ENCODE results near the gene PLEKHG4B. TPM values are rescaled to one million over a fixed set of nuclear protein-coding genes. Genes with fewer than 3 reads are reported as not detected.

PLEKHG4B gene
- total and polyA plus RNA-seq, 2 donors from 2014 or later, result 0.13 to 0.37 TPM

DNA sequence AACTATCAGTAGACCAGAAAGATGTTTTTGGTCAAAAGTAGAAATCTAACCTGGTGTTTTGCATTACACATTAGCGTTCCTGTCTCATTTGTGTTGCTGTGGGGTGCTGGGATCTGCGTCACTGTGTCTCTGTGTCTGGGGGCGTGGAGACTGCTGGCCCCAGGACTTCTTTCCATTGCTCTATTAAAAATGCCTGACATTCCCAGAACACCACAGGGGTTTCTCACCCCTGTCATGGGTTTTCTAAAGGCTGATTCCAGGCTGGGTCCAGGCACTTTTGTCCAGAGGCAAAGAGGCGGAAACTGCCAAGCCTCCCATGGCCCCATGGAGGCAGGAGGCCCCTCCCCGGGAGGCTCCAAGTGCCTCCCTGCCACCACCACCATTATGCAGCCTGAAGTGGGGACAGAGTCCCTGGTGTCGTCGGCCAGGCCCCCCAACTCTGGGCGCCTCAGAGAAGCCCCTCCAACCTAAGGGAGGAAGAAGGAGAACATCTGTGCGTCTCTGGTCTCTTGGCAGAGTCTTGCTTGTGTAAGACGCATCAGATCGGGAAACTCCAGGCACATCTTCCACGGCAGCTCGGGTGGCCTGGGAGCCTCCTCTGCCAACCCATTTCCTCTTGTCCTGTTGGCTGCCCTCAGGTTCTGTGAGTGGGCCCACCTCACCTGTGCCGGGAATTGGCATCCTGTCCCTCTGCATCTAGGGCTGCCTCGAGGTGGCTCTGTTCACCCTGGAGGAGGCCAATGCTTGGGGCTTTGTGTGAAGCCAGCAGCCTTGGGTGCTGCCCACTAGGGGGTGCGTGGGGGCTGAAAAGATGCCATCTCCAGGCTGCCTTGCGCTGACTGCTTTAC, 13.8 kb upstream of the PLEKHG4B start:
- H3K9me3 ChIP-seq (ENCODE audit: control insufficient read depth in 2 of 3, insufficient read depth in 1 of 3, low read length in 3 of 3), result no peaks in the 10 kb centered on the region
- no peak for TF ChIP-seq CTCF (IDR thresholded peaks at IDR 0.05; ENCODE audit: borderline replicate concordance, extremely low read depth, insufficient read depth)
- no peaks in the 10 kb centered on the region for H3K4me1 ChIP-seq (ENCODE audit: control insufficient read depth in 2 of 3, insufficient read depth in 2 of 3, low read depth in 1 of 3, low read length in 3 of 3)
- intact Hi-C loops (cut with DNase I), result no loop called here
- DNase-seq (peak in 4 of 5 donors; percentile 20 to 63 (median 53)), FAIRE-seq (no peak)
- no peaks in the 10 kb centered on the region for H3K27me3 ChIP-seq (ENCODE audit: control insufficient read depth, insufficient read depth, low read length)
- H3K9ac ChIP-seq (ENCODE audit: low read length in 3 of 3), result no peak overlapping the region
- no peak overlapping the region for H3K27ac ChIP-seq (ENCODE audit: low read depth in 2 of 2, low read length in 2 of 2)
- H3K4me3 ChIP-seq (ENCODE audit: low read length in 3 of 3), result no peak overlapping the region
- H3K36me3 ChIP-seq (ENCODE audit: control insufficient read depth in 2 of 3, insufficient read depth in 3 of 3, low read length in 3 of 3), result no peaks in the 10 kb centered on the region

DNA sequence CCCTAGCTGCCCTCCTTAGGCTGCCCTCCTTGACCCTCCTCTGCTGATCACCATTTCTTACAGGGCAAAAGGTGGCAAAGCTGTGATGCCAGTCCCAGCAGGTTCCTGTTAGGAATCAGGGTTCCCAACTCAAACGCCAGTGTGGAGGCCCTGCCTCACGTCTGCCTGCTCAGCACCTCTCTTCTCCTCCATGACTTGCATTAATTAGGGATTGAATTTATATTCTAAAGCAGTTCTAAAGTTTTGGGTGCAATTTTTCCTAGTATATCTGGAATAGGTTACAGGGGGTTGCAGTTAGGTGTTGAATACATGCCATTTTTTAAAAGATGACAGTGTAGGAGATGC, 13.2 kb upstream of the PLEKHG4B start:
- no peaks in the 10 kb centered on the region for H3K36me3 ChIP-seq (ENCODE audit: control insufficient read depth in 2 of 3, insufficient read depth in 3 of 3, low read length in 3 of 3)
- intact Hi-C loops (cut with DNase I), result no loop called here
- no peak overlapping the region for H3K9ac ChIP-seq (ENCODE audit: low read length in 3 of 3)
- H3K4me1 ChIP-seq (ENCODE audit: control insufficient read depth in 2 of 3, insufficient read depth in 2 of 3, low read depth in 1 of 3, low read length in 3 of 3), result no peaks in the 10 kb centered on the region
- H3K4me3 ChIP-seq (ENCODE audit: low read length in 3 of 3), result no peak overlapping the region
- H3K27me3 ChIP-seq (ENCODE audit: control insufficient read depth, insufficient read depth, low read length), result no peaks in the 10 kb centered on the region
- no peak overlapping the region for H3K27ac ChIP-seq (ENCODE audit: low read depth in 2 of 2, low read length in 2 of 2)
- no peaks in the 10 kb centered on the region for H3K9me3 ChIP-seq (ENCODE audit: control insufficient read depth in 2 of 3, insufficient read depth in 1 of 3, low read length in 3 of 3)
- no peak for FAIRE-seq
- DNase-seq, result no peak
- no peak for TF ChIP-seq CTCF (IDR thresholded peaks at IDR 0.05; ENCODE audit: borderline replicate concordance, extremely low read depth, insufficient read depth)

- H3K27me3 ChIP-seq (ENCODE audit: control insufficient read depth, insufficient read depth, low read length), result no peaks in the 10 kb centered on the region
- H3K4me1 ChIP-seq (ENCODE audit: control insufficient read depth in 2 of 3, insufficient read depth in 2 of 3, low read depth in 1 of 3, low read length in 3 of 3), result no peaks in the 10 kb centered on the region
- no peaks in the 10 kb centered on the region for H3K36me3 ChIP-seq (ENCODE audit: control insufficient read depth in 2 of 3, insufficient read depth in 3 of 3, low read length in 3 of 3)
- H3K4me3 ChIP-seq (ENCODE audit: low read length in 3 of 3), result no peak overlapping the region
- FAIRE-seq, result no peak
- no peak for TF ChIP-seq CTCF (IDR thresholded peaks at IDR 0.05; ENCODE audit: borderline replicate concordance, extremely low read depth, insufficient read depth)
- H3K9ac ChIP-seq (ENCODE audit: low read length in 3 of 3), result no peak overlapping the region
- H3K27ac ChIP-seq (ENCODE audit: low read depth in 2 of 2, low read length in 2 of 2), result no peak overlapping the region
- peak in 1 of 5 donors; percentile 35 for DNase-seq
- H3K9me3 ChIP-seq (ENCODE audit: control insufficient read depth in 2 of 3, insufficient read depth in 1 of 3, low read length in 3 of 3), result no peaks in the 10 kb centered on the region
- intact Hi-C loops (cut with DNase I), result no loop called here
Observed at GRCh38 chr5:79263-79662, 12.7 kb upstream of the PLEKHG4B start.
